ENCODE data around the gene NTSR2. TPM values are rescaled to one million over a fixed set of nuclear protein-coding genes. Genes with fewer than 3 reads are reported as not detected.

Gene NTSR2
- total RNA-seq, 1 donor from 2014 or later, result not detected

DNA sequence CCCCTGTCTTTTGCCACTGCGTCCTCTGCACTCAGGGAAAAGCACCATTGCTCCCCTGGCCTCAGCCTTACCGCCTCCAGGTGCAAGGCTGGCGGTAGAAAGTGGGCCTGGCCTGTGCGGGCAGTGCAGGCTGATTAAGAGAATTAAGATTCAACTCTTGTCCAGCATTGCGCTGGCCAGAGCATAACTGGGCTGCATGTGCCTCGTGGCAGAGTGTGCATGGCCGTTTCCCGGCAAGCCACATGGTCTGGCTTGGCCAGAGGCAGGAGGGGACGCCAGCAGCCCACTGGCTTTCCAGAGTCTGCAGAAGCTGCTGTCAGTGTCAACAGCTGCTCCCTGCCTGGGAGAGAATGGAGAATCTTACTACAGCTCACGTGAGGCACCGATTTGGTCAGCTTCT is 12.3 kb downstream of the NTSR2 start:
- no peaks in the 10 kb centered on the region for H3K36me3 Mint-ChIP-seq (ENCODE audit: low read depth, unreplicated experiment)
- peaks cover 34% of the 10 kb centered on the region for H3K27me3 Mint-ChIP-seq (ENCODE audit: low read depth, unreplicated experiment)
- Histone ChIP-seq H4K20me1 (ENCODE audit: insufficient read depth, low read length) (no peaks in the 10 kb centered on the region), H3K9ac (ENCODE audit: low read length) (no peak overlapping the region), H3K27ac (ENCODE audit: low read depth, low read length) (no peak overlapping the region), H3K27me3 (ENCODE audit: insufficient read depth, low read length) (peaks cover 26% of the 10 kb centered on the region), H3K4me3 (ENCODE audit: insufficient read depth, low read depth, low read length) (no peak overlapping the region), H3K36me3 (ENCODE audit: insufficient read depth, low read length) (no peaks in the 10 kb centered on the region), H3K9me3 (ENCODE audit: insufficient read depth, low read depth, low read length) (no peaks in the 10 kb centered on the region), H3K79me2 (ENCODE audit: insufficient read depth, low read length) (no peaks in the 10 kb centered on the region), H3K4me1 (ENCODE audit: insufficient read depth, low read length) (no peaks in the 10 kb centered on the region), H2AFZ (ENCODE audit: low read depth, low read length) (no peak overlapping the region), H3K4me2 (ENCODE audit: low read length) (no peak overlapping the region)
- H3K9me3 Mint-ChIP-seq (ENCODE audit: unreplicated experiment), result peaks cover 3% of the 10 kb centered on the region
- H3K4me3 Mint-ChIP-seq (ENCODE audit: unreplicated experiment), result no peak overlapping the region
- DNase-seq (ENCODE audit: low read depth) (no peak), FAIRE-seq (no peak)
- no peak overlapping the region for H3K27ac Mint-ChIP-seq (ENCODE audit: unreplicated experiment)
- TF ChIP-seq EZH2 (IDR thresholded peaks at IDR 0.05; ENCODE audit: insufficient read depth, low read length), result no peak
- TF ChIP-seq, protein P1, sequence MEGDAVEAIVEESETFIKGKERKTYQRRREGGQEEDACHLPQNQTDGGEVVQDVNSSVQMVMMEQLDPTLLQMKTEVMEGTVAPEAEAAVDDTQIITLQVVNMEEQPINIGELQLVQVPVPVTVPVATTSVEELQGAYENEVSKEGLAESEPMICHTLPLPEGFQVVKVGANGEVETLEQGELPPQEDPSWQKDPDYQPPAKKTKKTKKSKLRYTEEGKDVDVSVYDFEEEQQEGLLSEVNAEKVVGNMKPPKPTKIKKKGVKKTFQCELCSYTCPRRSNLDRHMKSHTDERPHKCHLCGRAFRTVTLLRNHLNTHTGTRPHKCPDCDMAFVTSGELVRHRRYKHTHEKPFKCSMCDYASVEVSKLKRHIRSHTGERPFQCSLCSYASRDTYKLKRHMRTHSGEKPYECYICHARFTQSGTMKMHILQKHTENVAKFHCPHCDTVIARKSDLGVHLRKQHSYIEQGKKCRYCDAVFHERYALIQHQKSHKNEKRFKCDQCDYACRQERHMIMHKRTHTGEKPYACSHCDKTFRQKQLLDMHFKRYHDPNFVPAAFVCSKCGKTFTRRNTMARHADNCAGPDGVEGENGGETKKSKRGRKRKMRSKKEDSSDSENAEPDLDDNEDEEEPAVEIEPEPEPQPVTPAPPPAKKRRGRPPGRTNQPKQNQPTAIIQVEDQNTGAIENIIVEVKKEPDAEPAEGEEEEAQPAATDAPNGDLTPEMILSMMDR (IDR thresholded peaks at IDR 0.05; ENCODE audit: insufficient read depth, low read depth, low read length), result no peak
- H3K4me1 Mint-ChIP-seq (ENCODE audit: low read depth, unreplicated experiment), result peaks cover 3% of the 10 kb centered on the region

DNA sequence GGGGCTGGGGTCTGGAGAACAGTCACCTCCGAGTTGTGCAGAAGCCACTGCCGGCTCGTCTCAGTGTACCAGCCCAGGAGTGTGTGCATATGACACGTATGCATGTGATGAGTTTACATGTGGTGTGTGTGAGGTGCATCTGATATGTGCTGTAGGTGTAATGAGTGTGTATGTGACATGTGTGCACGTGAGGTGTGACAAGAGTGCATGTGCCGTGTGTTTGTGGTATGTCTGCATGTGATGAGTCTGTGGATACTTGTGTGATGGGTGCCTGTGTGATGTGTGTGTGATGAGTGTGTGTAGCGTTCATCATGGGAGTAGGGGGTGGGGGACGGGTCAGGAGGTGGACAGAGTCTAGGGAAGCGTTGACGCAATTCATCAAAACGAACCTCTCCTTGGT is 12.8 kb downstream of the NTSR2 start:
- Histone ChIP-seq H3K4me3 (ENCODE audit: insufficient read depth, low read depth, low read length) (no peak overlapping the region), H3K4me1 (ENCODE audit: insufficient read depth, low read length) (no peaks in the 10 kb centered on the region), H4K20me1 (ENCODE audit: insufficient read depth, low read length) (no peaks in the 10 kb centered on the region), H3K9ac (ENCODE audit: low read length) (no peak overlapping the region), H3K27me3 (ENCODE audit: insufficient read depth, low read length) (peaks cover 26% of the 10 kb centered on the region), H3K27ac (ENCODE audit: low read depth, low read length) (no peak overlapping the region), H3K79me2 (ENCODE audit: insufficient read depth, low read length) (no peaks in the 10 kb centered on the region), H2AFZ (ENCODE audit: low read depth, low read length) (no peak overlapping the region), H3K9me3 (ENCODE audit: insufficient read depth, low read depth, low read length) (no peaks in the 10 kb centered on the region), H3K36me3 (ENCODE audit: insufficient read depth, low read length) (no peaks in the 10 kb centered on the region), H3K4me2 (ENCODE audit: low read length) (no peak overlapping the region)
- Mint-ChIP-seq H3K27ac (ENCODE audit: unreplicated experiment) (no peak overlapping the region), H3K36me3 (ENCODE audit: low read depth, unreplicated experiment) (no peaks in the 10 kb centered on the region), H3K9me3 (ENCODE audit: unreplicated experiment) (peaks cover 1% of the 10 kb centered on the region), H3K27me3 (ENCODE audit: low read depth, unreplicated experiment) (peaks cover 34% of the 10 kb centered on the region), H3K4me1 (ENCODE audit: low read depth, unreplicated experiment) (peaks cover 4% of the 10 kb centered on the region), H3K4me3 (ENCODE audit: unreplicated experiment) (no peak overlapping the region)
- DNase-seq (ENCODE audit: low read depth) (no peak), FAIRE-seq (no peak)
- no peak for TF ChIP-seq EZH2 (IDR thresholded peaks at IDR 0.05; ENCODE audit: insufficient read depth, low read length)
- TF ChIP-seq, protein P1 (IDR thresholded peaks at IDR 0.05; ENCODE audit: insufficient read depth, low read depth, low read length), result no peak

DNA sequence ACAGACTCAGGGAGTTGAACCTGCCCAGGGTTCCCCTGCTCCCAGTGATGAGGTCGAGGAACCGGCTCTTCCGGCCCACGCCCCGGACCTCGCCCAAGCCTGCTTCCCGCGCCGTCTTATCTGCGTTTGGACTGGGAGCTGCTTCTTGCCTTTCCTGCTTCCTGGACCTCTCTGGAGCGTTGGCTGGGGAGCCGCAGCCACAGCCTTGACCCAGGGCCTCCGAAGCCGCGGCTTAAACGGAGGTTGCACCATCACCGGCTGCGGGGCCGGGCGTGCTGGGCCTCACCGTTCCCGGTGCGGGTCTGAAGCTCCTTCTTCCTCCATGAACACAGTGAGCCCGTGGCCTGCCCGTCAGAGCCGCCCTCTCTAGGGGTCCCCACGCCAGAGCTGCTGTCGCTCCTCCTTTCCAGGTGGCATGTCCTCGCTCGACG is 13.3 kb downstream of the NTSR2 start:
- H3K36me3 ChIP-seq (ENCODE audit: insufficient read depth, low read length), result no peaks in the 10 kb centered on the region
- no peaks in the 10 kb centered on the region for H3K79me2 ChIP-seq (ENCODE audit: insufficient read depth, low read length)
- H3K27me3 ChIP-seq (ENCODE audit: insufficient read depth, low read length), result peaks cover 26% of the 10 kb centered on the region
- Mint-ChIP-seq H3K9me3 (ENCODE audit: unreplicated experiment) (no peaks in the 10 kb centered on the region), H3K4me1 (ENCODE audit: low read depth, unreplicated experiment) (peaks cover 4% of the 10 kb centered on the region), H3K27me3 (ENCODE audit: low read depth, unreplicated experiment) (peaks cover 34% of the 10 kb centered on the region), H3K27ac (ENCODE audit: unreplicated experiment) (no peak overlapping the region), H3K4me3 (ENCODE audit: unreplicated experiment) (no peak overlapping the region), H3K36me3 (ENCODE audit: low read depth, unreplicated experiment) (no peaks in the 10 kb centered on the region)
- H3K4me3 ChIP-seq (ENCODE audit: insufficient read depth, low read depth, low read length), result no peak overlapping the region
- H3K9ac ChIP-seq (ENCODE audit: low read length), result no peak overlapping the region
- no peak overlapping the region for H3K27ac ChIP-seq (ENCODE audit: low read depth, low read length)
- DNase-seq (ENCODE audit: low read depth), result no peak
- no peaks in the 10 kb centered on the region for H3K9me3 ChIP-seq (ENCODE audit: insufficient read depth, low read depth, low read length)
- TF ChIP-seq EZH2 (IDR thresholded peaks at IDR 0.05; ENCODE audit: insufficient read depth, low read length), result no peak
- TF ChIP-seq, protein P1 (IDR thresholded peaks at IDR 0.05; ENCODE audit: insufficient read depth, low read depth, low read length), result no peak
- H4K20me1 ChIP-seq (ENCODE audit: insufficient read depth, low read length), result no peaks in the 10 kb centered on the region
- no peak for FAIRE-seq
- H3K4me2 ChIP-seq (ENCODE audit: low read length), result no peak overlapping the region
- no peaks in the 10 kb centered on the region for H3K4me1 ChIP-seq (ENCODE audit: insufficient read depth, low read length)
- H2AFZ ChIP-seq (ENCODE audit: low read depth, low read length), result no peak overlapping the region
